ENCODE results near the gene PCNX2.

The PCNX2 gene

GRCh38 chr1:233313434-233314155 lies 18.1 kb upstream of the PCNX2 start:
- DNase-seq, result no peak

- DNase-seq, result peak; percentile 28
Measured at GRCh38 chr1:233304489-233305102, 9.1 kb upstream of the PCNX2 start.

- DNase-seq, result no peak
Measured at GRCh38 chr1:233300326-233300725, 4.8 kb upstream of the PCNX2 start.

DNA sequence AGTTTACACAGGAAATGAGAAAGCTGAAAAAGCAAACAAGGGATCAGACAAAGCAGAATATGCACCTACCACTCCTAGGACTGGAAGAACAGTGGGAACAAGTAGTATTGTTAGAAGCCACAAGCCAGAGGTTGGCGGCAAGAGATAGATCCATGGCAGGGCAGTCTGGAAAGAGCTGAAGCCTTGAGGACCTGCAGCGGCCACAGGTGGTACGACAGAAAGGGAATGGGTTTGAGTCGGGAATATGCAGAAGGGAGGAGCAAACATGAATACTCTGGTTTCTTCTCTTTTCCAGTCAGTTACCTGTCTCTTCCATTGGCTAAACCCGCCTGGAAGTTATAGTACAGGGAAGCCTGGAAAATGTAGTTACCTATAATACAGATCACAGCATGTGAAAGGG lies 3.9 kb upstream of the PCNX2 start:
- DNase-seq, result no peak

DNA sequence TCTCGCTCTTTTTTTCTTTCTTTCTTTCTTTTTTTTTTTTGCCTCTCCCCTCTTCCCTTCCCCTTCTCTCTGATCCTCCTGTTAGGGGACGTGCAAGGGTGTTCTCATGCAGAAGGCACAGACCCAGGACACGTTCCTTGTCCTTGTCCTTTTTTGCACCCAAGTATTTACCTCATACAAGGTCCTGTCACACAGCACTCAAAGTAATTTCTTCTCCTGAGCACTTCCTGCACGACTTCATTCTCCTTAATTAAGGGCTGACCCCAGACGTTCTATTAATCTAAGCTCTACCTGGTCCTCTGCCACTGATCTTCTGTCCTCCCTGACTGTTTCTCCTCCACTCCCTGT lies 424 bp upstream of the PCNX2 start:
- DNase-seq, result no peak

- peak; percentile 68 for DNase-seq
Measured at GRCh38 chr1:233294913-233295236, 650 bp downstream of the PCNX2 start.

GRCh38 chr1:233293556-233294446 lies 1.7 kb downstream of the PCNX2 start:
- no peak for DNase-seq

DNA sequence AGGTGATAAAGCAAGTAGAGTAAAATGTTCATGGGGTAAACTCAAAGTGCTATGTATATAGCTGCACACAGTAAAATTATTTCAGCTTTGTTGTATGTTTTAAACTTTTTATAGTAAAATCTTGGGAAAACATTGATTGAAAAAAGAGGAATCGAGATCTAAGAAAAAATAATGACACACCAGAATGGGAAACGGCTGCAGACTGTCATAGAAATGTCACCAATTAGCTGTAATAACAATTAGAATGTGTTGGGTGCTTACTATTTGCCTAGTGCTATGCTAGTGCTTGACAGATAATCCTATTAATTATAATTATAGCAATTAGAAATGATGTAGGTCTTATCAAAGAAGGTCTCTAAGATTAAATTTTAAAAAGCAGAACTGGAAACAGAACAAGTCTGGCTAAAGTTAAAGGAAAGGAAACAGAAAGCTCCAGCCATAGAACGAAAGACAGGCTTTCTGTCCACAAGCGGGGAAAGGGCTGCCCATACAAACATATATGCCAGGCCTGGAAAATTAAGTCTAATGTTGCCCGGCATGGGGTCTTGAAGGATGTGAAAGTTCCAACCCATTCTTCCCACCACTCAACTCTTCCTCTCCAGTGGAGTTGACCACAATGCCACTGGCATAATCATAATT lies 5.0 kb downstream of the PCNX2 start:
- no peak for DNase-seq

GRCh38 chr1:233289676-233290075 lies 5.8 kb downstream of the PCNX2 start:
- no peak for DNase-seq

GRCh38 chr1:233282582-233282886 lies 13.0 kb downstream of the PCNX2 start:
- DNase-seq, result no peak

GRCh38 chr1:233281711-233282581 lies 13.6 kb downstream of the PCNX2 start:
- peak; percentile 48 for DNase-seq

DNA sequence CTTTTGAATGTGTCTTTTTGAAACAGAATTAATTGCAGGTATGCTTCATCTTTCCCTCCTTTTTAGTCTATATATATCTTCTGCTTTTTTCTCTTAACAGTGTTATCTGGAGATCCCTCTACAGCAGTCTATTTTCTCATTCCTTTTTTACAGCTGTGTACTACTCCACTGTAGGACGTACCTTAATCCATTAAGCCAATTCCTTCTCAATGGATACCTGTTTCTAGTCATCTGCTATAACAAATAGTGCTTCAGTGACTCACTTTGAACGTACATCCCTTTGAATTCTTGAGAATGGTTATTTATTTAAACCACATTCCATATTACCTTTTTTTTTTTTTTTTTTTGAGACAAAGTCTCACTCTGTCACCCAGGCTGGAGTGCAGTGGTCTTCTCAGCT lies 15.6 kb downstream of the PCNX2 start:
- no peak for DNase-seq

DNA sequence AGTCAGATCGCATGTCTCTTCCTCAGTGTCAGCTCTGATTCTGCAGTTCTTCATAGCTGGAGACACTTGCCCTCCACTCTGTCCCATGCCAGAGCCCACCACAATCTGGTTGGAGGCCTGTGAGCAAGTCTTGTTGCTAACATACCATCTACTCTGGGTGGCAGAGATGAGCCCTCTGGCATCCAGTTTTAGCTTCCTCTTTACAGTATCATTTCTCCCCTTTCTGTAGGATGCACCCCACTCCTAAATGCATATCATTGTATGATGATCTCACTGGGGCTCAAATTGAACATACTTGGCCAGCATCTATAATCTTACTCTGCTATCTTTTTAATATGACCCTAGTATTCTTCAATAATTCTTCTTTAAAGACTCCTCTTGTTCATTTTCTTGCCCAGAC lies 16.9 kb downstream of the PCNX2 start:
- no peak for DNase-seq

DNA sequence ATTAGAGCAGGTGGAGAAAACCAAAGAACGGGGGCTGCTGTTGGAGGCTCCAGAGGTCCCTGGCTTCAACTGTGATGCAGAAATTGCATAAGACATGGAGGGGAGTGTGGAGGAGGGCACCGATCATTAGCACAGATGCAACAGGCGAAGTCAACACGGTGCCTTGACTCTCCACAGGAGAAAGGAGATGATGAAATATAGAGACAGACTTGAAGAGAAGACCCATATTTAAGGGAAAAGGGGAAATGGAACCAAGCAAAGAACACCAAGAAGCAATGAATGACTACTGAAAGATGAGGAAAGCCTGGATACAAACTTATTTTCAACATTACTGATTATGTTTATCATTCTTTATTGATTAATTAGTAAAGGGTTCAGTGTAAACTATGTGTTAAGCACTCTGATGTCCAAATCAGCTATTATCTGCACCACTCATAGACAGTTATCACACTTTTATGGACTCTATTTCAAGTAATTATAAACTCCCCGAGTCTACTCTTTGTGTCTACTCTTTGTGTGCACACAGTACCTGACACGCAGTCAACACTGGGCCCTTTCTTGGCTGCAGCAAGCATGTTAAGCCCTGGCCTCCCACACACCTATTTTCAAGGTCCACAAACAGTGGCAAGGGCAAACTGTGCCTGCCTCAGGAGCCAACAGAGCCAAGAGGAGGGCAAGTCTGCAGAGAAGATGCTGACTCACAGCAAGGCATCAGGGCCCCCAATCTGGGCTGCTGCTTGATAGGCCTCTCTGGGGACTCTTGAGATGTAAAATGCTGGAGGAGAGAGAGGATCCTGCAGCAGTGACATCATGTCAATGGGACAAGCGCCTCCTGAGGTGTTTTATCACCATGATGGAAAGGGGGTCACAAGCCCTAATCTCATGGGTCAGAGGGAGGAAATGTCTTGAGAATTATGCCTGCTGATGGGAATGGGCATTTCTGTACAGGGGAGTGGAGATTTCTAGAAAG lies 17.6 kb downstream of the PCNX2 start:
- DNase-seq, result no peak

- no peak for DNase-seq
Measured at GRCh38 chr1:233269656-233270055, 25.9 kb downstream of the PCNX2 start.

DNA sequence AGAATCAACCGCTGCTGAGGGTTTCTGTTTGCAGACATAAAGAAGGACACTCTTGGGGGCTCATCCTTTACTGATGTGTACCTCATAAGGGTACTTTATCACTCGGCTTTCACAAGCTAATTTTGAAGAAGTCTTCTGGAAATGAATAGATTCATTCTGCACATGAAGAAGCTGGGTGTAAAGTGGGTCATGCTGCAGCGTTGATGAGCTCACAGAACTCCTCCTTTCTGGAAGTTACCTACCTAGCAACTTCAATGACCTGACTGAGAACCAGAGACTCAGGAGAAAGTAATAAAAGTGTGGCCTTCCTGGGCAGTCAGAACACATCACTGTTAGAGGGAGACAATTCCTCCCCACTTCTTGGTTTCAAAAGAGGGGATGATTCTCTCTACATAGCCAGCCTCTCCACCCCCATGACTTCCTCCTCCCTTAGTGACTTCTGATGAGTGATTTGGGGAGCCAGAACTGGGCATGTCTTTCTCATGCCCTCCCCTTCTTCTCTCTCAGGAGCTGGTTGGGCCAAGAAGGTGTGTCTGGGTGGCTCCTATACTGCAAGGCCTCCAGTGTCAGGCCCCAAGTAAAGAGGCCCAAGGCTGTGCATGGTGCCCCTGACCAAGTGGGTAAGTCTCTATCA lies 27.0 kb downstream of the PCNX2 start:
- no peak for DNase-seq

GRCh38 chr1:233261695-233262094 lies 33.8 kb downstream of the PCNX2 start:
- DNase-seq, result no peak

DNA sequence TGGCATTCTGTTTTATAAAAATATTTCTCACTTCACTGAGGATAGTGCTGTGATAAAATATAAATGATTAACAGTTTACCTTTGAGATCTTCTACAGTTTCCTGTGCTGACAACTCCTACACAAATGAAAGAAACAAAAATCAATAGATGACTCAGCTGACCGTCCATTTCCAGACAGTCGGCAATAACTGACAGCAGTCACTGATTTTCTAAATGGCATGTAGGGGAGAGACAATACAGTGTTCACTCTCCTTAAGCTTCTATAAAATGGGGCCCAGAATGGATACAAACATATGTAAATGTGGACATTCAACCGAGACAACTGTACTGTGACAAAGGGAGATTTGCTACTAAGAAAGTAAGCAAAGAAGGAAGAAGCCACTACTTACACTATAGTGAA lies 34.3 kb downstream of the PCNX2 start:
- no peak for DNase-seq

- DNase-seq, result no peak
Measured at GRCh38 chr1:233257786-233258185, 37.7 kb downstream of the PCNX2 start.

DNA sequence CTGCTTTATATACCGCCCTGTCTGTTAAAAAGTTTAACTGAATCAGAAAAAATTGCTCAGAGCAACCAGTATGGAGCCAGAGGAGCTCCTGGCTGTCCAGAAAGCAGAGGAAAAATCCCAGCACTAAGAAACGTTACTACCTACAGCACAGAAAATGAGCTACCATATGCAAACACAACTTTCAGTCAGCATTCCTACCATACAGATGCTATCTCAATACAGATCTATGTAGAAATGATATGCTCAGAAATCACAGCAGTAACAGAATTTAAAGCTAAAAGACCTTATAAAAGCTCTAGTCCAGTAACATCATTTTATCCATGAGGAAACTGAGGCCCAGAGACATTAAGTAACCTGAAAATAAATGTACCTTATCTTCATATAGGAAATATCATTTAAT lies 38.7 kb downstream of the PCNX2 start:
- DNase-seq, result no peak

- no peak for DNase-seq
Measured at GRCh38 chr1:233256191-233256590, 39.3 kb downstream of the PCNX2 start.
